Transverse colon (tissue), 4 donors: ENCODE measurements around the gene SHISA8. TPM values are rescaled to one million over a fixed set of nuclear protein-coding genes. Genes with fewer than 3 reads are reported as not detected.
"Not testable (repeated sequence)": the region's sequence is repeated elsewhere in the genome, so short reads cannot be mapped to it uniquely, and the experiment has no call there.

ENCODE experiments used
- DNase-seq: peaks from one replicate; pipeline ENCODE4 v3.0.0-alpha.2; 2019
- H3K27ac ChIP-seq, 4 donors: fragments of 200-600 bp; sonication (generic); 2 replicates each; pipeline ENCODE4 v1.5.1; 2016 to 2018; ENCODE audit warnings: inconsistent platforms in 4 of 4
- H3K27me3 ChIP-seq: fragments of 200-600 bp; sonication (generic); 2 replicates; pipeline ENCODE4 v1.5.1; 2017; ENCODE audit warnings: inconsistent platforms
- H3K36me3 ChIP-seq, 4 donors: fragments of 200-600 bp; sonication (generic); 2 replicates each; pipeline ENCODE4 v1.5.1; 2017 to 2019; ENCODE audit warnings: inconsistent platforms in 4 of 4
- H3K4me1 ChIP-seq, 4 donors: fragments of 200-600 bp; sonication (generic); 2 replicates each; pipeline ENCODE4 v1.5.1; 2017 to 2020; ENCODE audit warnings: inconsistent platforms in 4 of 4
- H3K4me3 ChIP-seq, 4 donors: fragments of 200-600 bp; sonication (generic); 1 replicate in 1 of 4; 2 replicates in 3 of 4; pipeline versions ENCODE4 v1.5.1 to v1.6.1; 2017 to 2019; ENCODE audit warnings: inconsistent platforms in 4 of 4
- H3K9me3 ChIP-seq, 2 donors: fragments of 200-600 bp; sonication (generic); 2 replicates each; pipeline ENCODE4 v1.5.1; 2017 to 2019; ENCODE audit warnings: inconsistent platforms in 2 of 2
- CTCF ChIP-seq, 5 experiments: fragments of 200-600 bp in 3 of 5; fragments of 450-650 bp in 2 of 5; sonication (generic) in 3 of 5; IDR thresholded peaks; 1 replicate in 2 of 5; 2 replicates in 3 of 5; pipeline ENCODE4 v1.5.1; 2016 to 2017; ENCODE audit warnings: antibody characterized with exemption in 5 of 5, inconsistent platforms in 3 of 5, mild to moderate bottlenecking in 2 of 5, moderate library complexity in 1 of 5
- EP300 ChIP-seq: sonication (generic); formaldehyde crosslinking; IDR thresholded peaks from one replicate; pipeline ENCODE4 v1.6.1; 2017; ENCODE audit warnings: antibody characterized with exemption, low read depth
- POLR2A ChIP-seq: fragments of 450-650 bp; IDR thresholded peaks from one replicate; pipeline ENCODE4 v1.6.1; 2016; ENCODE audit warnings: antibody characterized with exemption, mild to moderate bottlenecking, moderate library complexity
- POLR2AphosphoS5 ChIP-seq, 3 donors: sonication (generic); formaldehyde crosslinking; IDR thresholded peaks; one replicate each; pipeline ENCODE4 v1.6.1; 2016; ENCODE audit warnings: antibody characterized with exemption in 3 of 3
- WGBS, 2 donors: methylation state at CpG; one replicate each; pipeline ENCODE4 v1.1.5; 2018; ENCODE audit warnings: low coverage in 1 of 2; 5-methylcytosine and 5-hydroxymethylcytosine counted together
- in situ Hi-C, 4 donors: fragments of 200-750 bp; cut with MboI; loops; one replicate each; pipeline versions ENCODE4 v1.15.0 to v1.15.1; 2017; ENCODE audit warnings: low sequenced_read_pairs in 3 of 4, low pct_ligation_motif_present in 1 of 4, low pct_unique_long_range_greater_than_20kb in 1 of 4
- intact Hi-C: fragments of 100-400 bp; cut with DNase I; formaldehyde crosslinking; loops from one replicate; pipeline ENCODE4 v1.15.1; 2023; ENCODE audit warnings: low total_unique reads
- total RNA-seq, 4 donors: library from RNA; depleted of rRNA; stranded (reverse); fragments of >200 nt; gene quantifications; one replicate each; pipeline ENCODE4 v1.1.0, GENCODE V29; 2016

The SHISA8 gene
- total RNA-seq, 4 donors from 2014 or later = 0.32 TPM; not detected in 3

- TF ChIP-seq EP300 = no peak
- TF ChIP-seq CTCF (IDR thresholded peaks at IDR 0.05) = no peak
- no peak for TF ChIP-seq POLR2A
- TF ChIP-seq POLR2AphosphoS5 (IDR thresholded peaks at IDR 0.05) = no peak
- H3K36me3 ChIP-seq = no peaks in the 10 kb centered on the region
- H3K27me3 ChIP-seq = no peaks in the 10 kb centered on the region
- intact Hi-C loops (no loop called here), in situ Hi-C loops (loop anchor here (25.0 kb wide), 1 partner anchor 485 kb away; the partner anchor contains the start of gene NFAM1 (in 4 of the 4))
- no peak for DNase-seq
- WGBS, 2 donors = 94% methylated on average over 2 of the region's 2 CpGs; no CpG with 5 or more reads in 1 of the 2 donors
- no peak overlapping the region for H3K27ac ChIP-seq
- H3K4me1 ChIP-seq = peaks cover 0 to 5% (median 2%) of the 10 kb centered on the region in 4 donors
- H3K4me3 ChIP-seq = no peak overlapping the region
- H3K9me3 ChIP-seq = no peaks in the 10 kb centered on the region
These were observed 37.8 kb upstream of the SHISA8 start for GRCh38 chr22:41952713-41953112.

- no peak for DNase-seq
- H3K27ac ChIP-seq = no peak within 1 kb of the TSS
- peaks cover 0 to 5% (median 2%) of the 10 kb centered on the region in 4 donors for H3K4me1 ChIP-seq
- no peak for TF ChIP-seq POLR2AphosphoS5 (IDR thresholded peaks at IDR 0.05)
- no peak for TF ChIP-seq POLR2A
- no peak for TF ChIP-seq EP300
- TF ChIP-seq CTCF (IDR thresholded peaks at IDR 0.05) = no peak
- no peaks in the 10 kb centered on the region for H3K27me3 ChIP-seq
- H3K9me3 ChIP-seq = no peaks in the 10 kb centered on the region
- no peak within 1 kb of the TSS for H3K4me3 ChIP-seq
- in situ Hi-C loops (loop anchor here (25.0 kb wide), 1 partner anchor 485 kb away; the partner anchor contains the start of gene NFAM1 (in 4 of the 4)), intact Hi-C loops (no loop called here)
- no peaks in the 10 kb centered on the region for H3K36me3 ChIP-seq
- WGBS, 2 donors = 65 to 76% methylated on average over 5 to 12 of the region's 16 CpGs
These were observed 37.1 kb upstream of the SHISA8 start, which contains the start of gene SMIM45 for GRCh38 chr22:41951898-41952474. SMIM45 (plus strand) TSS chr22:41952150.

GRCh38 chr22:41949297-41949965 lies 34.6 kb upstream of the SHISA8 start:
- TF ChIP-seq POLR2A (no peak), CTCF (IDR thresholded peaks at IDR 0.05) (no peak), POLR2AphosphoS5 (IDR thresholded peaks at IDR 0.05) (no peak), EP300 (no peak)
- no peak overlapping the region for H3K4me3 ChIP-seq
- in situ Hi-C loops = loop anchor here (10.0 to 25.0 kb wide), 4 partner anchors 125 to 255 kb away; partner anchors contain the start of genes CCDC134 (in 2 of the 4) and MEI1 (in 1 of the 4)
- no peaks in the 10 kb centered on the region for H3K27me3 ChIP-seq
- H3K36me3 ChIP-seq = no peaks in the 10 kb centered on the region
- 81 to 82% methylated on average over 3 to 7 of the region's 7 CpGs for WGBS, 2 donors
- H3K4me1 ChIP-seq = peaks cover 6 to 14% (median 11%) of the 10 kb centered on the region in 4 donors
- no peak overlapping the region for H3K27ac ChIP-seq
- no peak for DNase-seq
- no peaks in the 10 kb centered on the region for H3K9me3 ChIP-seq
- intact Hi-C loops = loop anchor here (10.0 kb wide), 1 partner anchor 125 kb away; no protein-coding TSS in a partner anchor

- not testable (repeated sequence) for H3K27ac ChIP-seq, H3K36me3 ChIP-seq, DNase-seq, H3K4me3 ChIP-seq, H3K9me3 ChIP-seq, H3K27me3 ChIP-seq
- intact Hi-C loops (loop anchor here (10.0 kb wide), 1 partner anchor 124 kb away; no protein-coding TSS in a partner anchor), in situ Hi-C loops (loop anchor here (10.0 to 25.0 kb wide), 4 partner anchors 124 to 254 kb away; partner anchors contain the start of genes CCDC134 (in 2 of the 4) and MEI1 (in 1 of the 4))
- peaks cover 6 to 17% (median 11%) of the 10 kb centered on the region in 4 donors for H3K4me1 ChIP-seq
- WGBS, 2 donors = 90% methylated on average over 8 of the region's 8 CpGs; no CpG with 5 or more reads in 1 of the 2 donors
These were observed 34.0 kb upstream of the SHISA8 start for GRCh38 chr22:41948928-41949296.
